Tibial nerve (tissue), 4 donors: ENCODE results near the gene OTOR. TPM values are rescaled to one million over a fixed set of nuclear protein-coding genes. Genes with fewer than 3 reads are reported as not detected.

Experiments
- total RNA-seq, 4 donors: library from RNA; depleted of rRNA; stranded (reverse); fragments of >200 nt; gene quantifications; one replicate each; pipeline ENCODE4 v1.1.0, GENCODE V29; 2016

OTOR gene
- total RNA-seq, 4 donors from 2014 or later: not detected

Other genes starting within 250 kb of the OTOR start
- gene KIF16B, start 174.9 kb upstream of the OTOR start, total RNA-seq: 10 to 100 TPM; 19.9 to 40.2 (median 20.5) TPM
- 10 to 100 TPM; 18.0 to 30.1 (median 20.7) TPM for gene SNRPB2, start 18.3 kb upstream of the OTOR start, total RNA-seq